GM23338 (cell line): ENCODE measurements around the gene OSBPL5.

Source experiments
- CREB1 ChIP-seq: fragments of 250-450 bp; sonication (Bioruptor Pico); IDR thresholded peaks from 2 replicates; pipeline ENCODE4 v1.5.0; 2020; ENCODE audit warnings: low read depth, mild to moderate bottlenecking, moderate library complexity
- CTCF ChIP-seq, 2 experiments: fragments of 200-600 bp in 1 of 2; sonication (generic) in 1 of 2; conservative IDR thresholded peaks; 2 replicates each; pipeline versions ENCODE4 v1.5.1 to v1.6.1; 2016 to 2017; ENCODE audit warnings: antibody characterized with exemption in 2 of 2, low read depth in 2 of 2, mild to moderate bottlenecking in 2 of 2, moderate library complexity in 1 of 2
- POLR2AphosphoS5 ChIP-seq: IDR thresholded peaks from 2 replicates; pipeline ENCODE4 v1.6.1; 2016; ENCODE audit warnings: antibody characterized with exemption, low read depth

DNA sequence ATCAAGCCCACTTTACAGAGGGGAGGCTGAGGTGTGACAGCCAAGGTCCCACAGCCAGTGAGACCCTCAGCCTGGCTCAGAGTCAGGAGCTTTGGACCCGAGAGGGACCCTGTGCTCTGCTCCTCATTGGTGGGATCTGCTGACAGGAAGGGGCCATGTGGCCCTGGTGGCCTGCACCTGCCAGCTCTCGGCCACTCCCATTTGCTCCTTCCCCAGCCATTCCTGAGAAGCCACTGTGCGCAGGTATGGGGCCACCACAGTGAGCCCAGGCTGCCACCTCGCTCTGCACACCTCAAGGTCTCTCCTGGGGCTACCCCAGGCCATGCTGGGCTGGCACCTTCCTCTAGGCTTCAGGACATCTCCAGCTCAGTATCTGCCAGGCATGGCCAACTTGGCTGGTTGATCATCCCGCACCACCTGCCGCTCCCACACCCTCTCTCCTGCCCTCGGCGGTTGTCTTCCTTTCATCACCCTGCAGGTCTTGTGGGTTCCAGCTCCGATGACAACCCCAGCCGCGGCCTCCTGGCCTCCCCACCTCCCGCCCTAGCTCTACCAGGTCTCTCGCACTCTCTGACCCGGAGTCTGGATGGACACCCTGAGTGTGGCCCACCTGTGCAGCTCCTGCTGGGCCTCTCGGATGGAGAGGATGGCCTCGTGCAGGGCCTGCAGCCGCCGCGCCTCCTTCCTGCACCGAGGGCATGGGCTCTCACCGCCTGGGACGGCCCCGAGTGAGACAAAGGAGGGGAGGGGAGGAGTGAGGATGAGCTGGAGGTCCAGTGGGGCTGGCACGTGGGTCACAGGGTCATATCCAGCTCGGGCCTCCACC, 75.7 kb downstream of the OSBPL5 start:
- TF ChIP-seq CTCF (conservative IDR thresholded peaks at IDR 0.05; ENCODE audit: low read depth in 2 of 2): no peak
- TF ChIP-seq POLR2AphosphoS5: no peak
- TF ChIP-seq CREB1 (CRISPR knock-in tag): no peak
